ENCODE data around the gene MFSD6.

DNA sequence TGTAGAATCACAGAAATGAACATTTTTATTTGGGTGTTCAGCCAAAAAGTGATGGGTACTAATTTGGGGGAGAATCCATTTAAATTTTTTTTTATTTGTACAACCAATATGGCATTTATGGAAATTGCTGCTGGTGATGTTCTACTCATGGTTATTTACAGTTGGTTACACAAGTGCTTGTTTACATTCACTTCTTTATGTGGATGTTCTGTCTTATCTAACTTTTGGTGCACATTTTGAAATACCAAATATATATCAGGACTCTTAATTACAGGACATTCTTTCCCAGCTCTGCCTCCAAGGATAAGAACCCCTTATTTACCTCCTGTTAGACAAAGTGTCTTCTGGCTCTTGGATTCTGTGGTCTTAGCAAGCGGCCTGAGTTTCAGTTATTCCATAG, 91.1 kb downstream of the MFSD6 start:
- TF ChIP-seq EZH2 (IDR thresholded peaks at IDR 0.05) (no peak), POLR2AphosphoS5 (IDR thresholded peaks at IDR 0.05; ENCODE audit: borderline replicate concordance, low read depth, low read length) (no peak)
